ENCODE data around the gene ELFN2.

The ELFN2 gene

GRCh38 chr22:37394341-37394740 is 32.9 kb downstream of the ELFN2 start:
- no peak overlapping the region for H3K4me3 ChIP-seq (ENCODE audit: low read depth, low read length)
- DNase-seq (ENCODE audit: low read depth): no peak
- no peak for TF ChIP-seq CTCF (conservative IDR thresholded peaks at IDR 0.05; ENCODE audit: low read depth, low read length)

GRCh38 chr22:37393746-37394145 is 33.5 kb downstream of the ELFN2 start:
- TF ChIP-seq CTCF (conservative IDR thresholded peaks at IDR 0.05; ENCODE audit: low read depth, low read length): no peak
- no peak overlapping the region for H3K4me3 ChIP-seq (ENCODE audit: low read depth, low read length)
- no peak for DNase-seq (ENCODE audit: low read depth)

- no peak for DNase-seq (ENCODE audit: low read depth)
- no peak for TF ChIP-seq CTCF (conservative IDR thresholded peaks at IDR 0.05; ENCODE audit: low read depth, low read length)
- H3K4me3 ChIP-seq (ENCODE audit: low read depth, low read length): no peak overlapping the region
Observed at GRCh38 chr22:37392721-37393328, 34.5 kb downstream of the ELFN2 start.

- no peak overlapping the region for H3K4me3 ChIP-seq (ENCODE audit: low read depth, low read length)
- no peak for TF ChIP-seq CTCF (conservative IDR thresholded peaks at IDR 0.05; ENCODE audit: low read depth, low read length)
- no peak for DNase-seq (ENCODE audit: low read depth)
Observed at GRCh38 chr22:37391702-37392101, 35.6 kb downstream of the ELFN2 start.

- no peak overlapping the region for H3K4me3 ChIP-seq (ENCODE audit: low read depth, low read length)
- TF ChIP-seq CTCF (conservative IDR thresholded peaks at IDR 0.05; ENCODE audit: low read depth, low read length): no peak
- no peak for DNase-seq (ENCODE audit: low read depth)
Observed at GRCh38 chr22:37390075-37390474, 37.2 kb downstream of the ELFN2 start.

- no peak for DNase-seq (ENCODE audit: low read depth)
- TF ChIP-seq CTCF (conservative IDR thresholded peaks at IDR 0.05; ENCODE audit: low read depth, low read length): no peak
- H3K4me3 ChIP-seq (ENCODE audit: low read depth, low read length): no peak overlapping the region
Observed at GRCh38 chr22:37388538-37388937, 38.7 kb downstream of the ELFN2 start.

- no peak overlapping the region for H3K4me3 ChIP-seq (ENCODE audit: low read depth, low read length)
- no peak for DNase-seq (ENCODE audit: low read depth)
- TF ChIP-seq CTCF (conservative IDR thresholded peaks at IDR 0.05; ENCODE audit: low read depth, low read length): no peak
Observed at GRCh38 chr22:37387793-37388192, 39.5 kb downstream of the ELFN2 start.

All from choroid plexus epithelial cell (primary cell).